ELF-1 (cell line): ENCODE measurements around the gene PLXNA2.

Experiments used
- DNase-seq: peaks from one replicate; pipeline ENCODE4 v3.0.0-alpha.2; 2016; ENCODE audit warnings: low read depth, low spot score

Gene PLXNA2

GRCh38 chr1:208179263-208179816 lies 64.8 kb downstream of the PLXNA2 start:
- no peak for DNase-seq

- DNase-seq, result no peak
Observed at GRCh38 chr1:208178091-208178529, 66.1 kb downstream of the PLXNA2 start.

DNA sequence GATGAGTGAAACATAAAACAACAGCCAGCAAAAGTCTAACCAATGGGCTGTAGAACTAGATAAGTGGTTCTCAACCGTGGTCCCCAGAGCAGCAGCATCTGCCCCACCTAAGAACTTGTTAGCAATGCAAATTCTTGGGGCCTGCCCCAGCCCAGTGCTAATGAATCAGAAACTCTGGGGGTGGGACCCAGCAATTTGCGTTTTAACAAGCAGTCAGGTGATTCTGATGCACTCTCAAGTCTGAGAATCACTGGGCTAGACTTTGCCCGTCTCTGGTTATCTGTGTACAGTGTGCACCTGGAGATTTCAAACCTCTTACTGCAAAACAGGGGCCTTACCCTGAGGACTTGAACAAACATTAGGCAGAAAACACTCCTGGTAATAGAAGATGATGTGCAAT lies 66.5 kb downstream of the PLXNA2 start:
- no peak for DNase-seq

DNA sequence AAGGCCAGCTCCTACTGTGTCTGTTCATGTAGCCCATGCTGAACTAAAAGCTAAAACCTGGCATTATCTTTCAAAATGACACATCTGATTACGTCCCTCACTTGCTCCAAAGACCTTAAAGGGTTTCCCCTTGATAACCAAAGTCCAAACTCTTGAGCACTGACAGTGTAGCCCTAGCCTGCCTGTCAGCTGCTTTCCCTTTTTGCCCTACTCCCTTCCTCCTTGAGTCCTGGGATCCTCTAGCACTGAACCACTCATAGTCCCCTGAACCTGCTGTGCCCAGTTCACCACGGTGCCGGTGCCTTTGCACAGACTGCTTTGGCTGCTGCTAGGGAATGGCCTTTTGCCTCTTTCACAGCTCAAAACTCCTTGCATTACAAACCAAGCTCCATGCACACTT lies 67.5 kb downstream of the PLXNA2 start:
- DNase-seq, result no peak

DNA sequence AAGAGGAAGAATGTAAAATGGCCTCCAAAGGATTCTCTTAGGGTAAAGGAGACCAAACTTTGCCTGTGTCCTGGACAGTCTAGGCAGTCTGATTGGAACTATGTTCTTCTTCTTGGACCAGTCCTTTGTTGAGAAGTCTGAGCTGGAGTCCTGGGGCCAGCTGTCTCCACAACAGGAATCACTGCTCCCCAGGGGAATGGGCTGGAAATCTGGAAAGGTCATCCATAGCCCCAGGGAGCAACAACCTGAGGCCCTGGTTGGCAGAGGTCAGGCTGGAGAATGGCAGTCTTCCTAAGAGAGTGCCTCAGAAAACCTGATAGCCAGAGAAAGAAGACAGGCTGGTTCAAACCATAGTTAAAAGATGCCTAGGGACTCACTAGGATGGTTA lies 68.7 kb downstream of the PLXNA2 start:
- no peak for DNase-seq

DNA sequence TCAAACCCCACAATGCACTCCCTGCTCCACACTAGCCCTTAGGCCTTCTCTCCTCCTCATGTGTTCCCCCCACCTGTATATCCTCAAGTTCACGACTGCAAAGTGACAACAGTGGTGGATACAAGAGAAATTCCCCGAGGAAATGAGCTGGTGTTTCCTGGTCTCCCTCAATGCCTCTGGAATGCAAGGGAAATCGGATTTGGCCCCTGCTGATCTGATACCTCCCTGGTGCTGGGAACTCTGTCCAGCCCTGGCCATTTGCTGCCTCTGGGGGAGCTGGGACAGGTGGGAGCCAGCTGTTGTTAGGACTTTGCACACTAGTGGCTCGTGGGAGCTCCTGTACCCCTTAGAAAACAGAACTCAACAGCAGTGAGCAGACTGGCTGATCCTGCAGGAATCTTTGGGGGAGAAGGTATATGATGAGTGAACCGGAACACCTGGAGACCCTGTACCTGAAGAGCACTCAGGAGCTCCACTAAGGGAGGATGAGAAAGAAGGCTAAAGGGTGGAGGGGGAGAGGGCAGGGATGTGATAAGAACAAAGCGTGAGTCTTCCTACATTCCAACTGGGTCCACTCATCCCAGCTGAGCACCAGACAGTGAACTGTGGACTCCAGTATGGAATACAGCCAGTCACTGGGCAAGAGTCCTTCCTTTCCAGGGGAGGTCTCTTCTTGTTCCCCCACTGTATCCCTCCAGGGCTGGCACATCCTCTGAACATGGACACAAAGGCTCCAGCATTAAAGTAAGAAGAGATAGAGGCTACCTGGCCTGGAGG lies 69.3 kb downstream of the PLXNA2 start:
- no peak for DNase-seq

DNA sequence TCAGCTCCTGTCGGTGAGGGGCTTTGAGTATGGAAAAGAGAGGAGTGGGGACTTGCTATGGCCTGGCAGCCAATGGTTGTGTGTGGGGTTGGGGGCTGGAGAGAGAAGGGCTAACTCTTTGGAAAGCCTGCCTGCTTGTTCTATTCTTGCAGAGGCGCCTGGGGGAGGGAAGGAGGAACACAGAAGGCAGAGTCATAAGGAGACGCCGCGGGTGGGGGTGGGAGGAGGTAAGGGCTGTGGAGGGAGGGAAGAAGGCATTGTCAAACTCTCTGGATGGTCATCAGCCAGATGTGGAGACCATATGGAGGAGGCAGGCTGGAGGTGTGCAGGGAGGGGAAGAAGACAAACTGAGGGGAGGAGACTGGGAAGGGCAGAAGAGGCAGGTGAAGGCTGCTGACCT lies 70.0 kb downstream of the PLXNA2 start:
- DNase-seq, result no peak

DNA sequence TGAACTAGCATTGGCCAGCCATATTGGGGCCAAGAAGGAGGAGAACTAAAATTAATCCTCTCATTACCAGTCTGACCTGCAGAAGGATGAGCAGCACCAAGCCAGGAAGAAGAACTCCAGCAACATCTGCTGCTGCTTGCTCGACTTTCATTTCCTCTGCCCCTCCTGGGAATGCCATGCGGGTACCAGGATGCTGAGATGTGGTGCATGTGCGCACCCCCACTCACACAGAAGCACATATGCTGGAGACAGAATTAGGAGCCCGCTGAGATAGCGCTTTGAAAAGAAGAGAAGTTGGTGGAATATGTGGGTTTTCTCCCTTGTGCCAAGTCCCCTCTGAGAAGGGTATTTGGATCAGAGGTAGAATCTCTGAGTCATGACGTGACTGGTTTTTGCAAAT lies 70.4 kb downstream of the PLXNA2 start:
- no peak for DNase-seq

DNA sequence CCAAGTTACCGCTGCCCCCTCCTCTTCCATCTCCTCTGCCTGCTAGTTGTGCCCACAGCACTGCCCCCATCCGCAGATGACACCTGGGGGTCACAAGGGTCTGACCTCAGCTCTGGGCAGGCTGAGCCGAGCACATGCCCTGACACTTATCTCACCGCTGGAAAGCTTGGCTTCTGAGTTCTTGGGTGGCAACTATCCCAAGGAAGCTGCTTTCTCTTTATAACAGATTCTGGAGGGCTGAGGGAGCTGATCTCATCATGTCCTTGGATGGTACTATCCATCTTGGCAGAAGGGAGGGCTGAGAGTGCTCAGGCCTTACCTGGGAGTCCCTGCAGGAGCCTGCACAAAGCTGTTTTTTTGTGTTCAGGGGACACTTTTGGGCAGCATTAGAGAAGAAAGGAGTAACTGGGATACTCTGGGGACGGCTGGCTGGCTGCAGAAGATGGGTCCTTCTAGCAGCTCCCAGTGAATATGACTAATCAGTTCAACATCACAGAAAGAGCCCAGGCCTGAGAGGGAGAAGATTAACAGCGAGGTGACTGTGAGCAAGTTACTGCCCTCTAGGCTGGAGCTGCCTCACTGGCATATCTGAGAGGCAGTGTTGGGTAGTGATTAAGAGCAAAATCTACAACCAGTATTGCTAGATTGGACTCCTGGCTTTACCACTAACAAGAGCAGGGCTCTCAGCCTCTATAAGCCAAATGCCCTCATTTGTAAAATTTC lies 71.6 kb downstream of the PLXNA2 start:
- DNase-seq, result no peak

- DNase-seq, result no peak
Observed at GRCh38 chr1:208171616-208172422, 72.4 kb downstream of the PLXNA2 start.

GRCh38 chr1:208170252-208170651 lies 73.9 kb downstream of the PLXNA2 start:
- DNase-seq, result no peak

DNA sequence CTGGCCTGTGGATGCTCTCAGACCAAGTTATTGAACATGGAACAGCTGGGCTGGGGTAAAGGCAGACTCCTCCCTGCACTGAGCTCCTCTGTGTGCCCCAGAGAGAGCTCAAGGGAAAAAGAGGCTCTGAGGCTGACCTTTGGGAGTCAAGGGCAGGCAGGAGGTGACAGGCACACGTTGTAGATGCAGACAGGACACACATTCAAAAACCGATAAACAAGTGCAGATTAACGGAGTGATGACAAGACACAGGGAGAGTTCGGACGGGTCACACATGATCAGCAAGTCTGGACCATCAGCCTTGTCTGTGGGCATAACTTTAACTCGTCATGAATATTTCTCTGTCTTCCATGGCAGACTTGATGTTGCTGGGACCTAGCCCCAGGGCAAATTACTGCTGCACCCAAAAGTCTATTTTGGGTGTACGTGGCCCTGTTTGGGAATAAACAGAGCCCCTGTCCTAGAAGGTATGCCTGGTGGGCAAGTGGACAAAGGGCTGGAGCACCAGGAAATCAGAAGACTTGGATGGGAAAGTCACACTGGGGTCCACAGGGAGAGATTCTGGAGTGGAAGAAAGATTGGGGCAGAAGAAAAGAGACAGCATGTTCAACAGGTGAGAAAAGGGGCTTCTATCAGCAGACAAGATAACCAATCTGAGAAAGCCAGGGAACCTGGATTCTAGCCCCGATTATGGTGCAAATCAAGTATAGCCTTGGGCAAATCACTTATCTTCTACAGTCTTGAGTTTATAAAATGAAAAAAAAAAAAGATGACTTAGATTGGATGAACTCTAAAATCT lies 74.9 kb downstream of the PLXNA2 start:
- DNase-seq, result no peak

DNA sequence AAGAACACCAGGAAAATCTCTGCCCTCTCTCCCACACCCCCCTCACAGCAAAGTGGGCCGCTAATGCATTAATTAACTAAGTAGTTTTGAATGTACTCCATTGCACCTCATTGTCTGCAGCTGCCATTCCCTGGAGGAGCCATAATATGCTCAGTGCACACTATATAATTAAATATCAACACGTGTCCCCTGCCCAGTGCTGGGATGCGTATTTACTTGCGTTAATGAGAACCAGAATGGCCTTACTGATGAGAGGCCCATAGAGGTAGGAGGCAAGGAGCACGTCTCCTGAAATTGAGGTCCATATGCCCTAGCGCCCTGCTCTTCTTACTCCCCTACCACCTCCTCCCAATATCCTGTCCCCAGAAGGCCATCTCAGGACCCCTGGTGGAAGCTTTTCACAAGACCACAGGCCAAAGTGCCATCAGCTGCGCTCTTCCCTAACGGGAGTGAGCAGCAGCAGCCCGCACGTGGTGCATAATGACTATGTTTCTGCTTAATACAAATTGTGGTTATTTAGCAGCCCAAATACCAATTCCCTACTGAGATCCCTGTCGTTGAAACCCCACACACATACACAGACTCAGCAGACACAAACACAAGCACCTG lies 76.8 kb downstream of the PLXNA2 start:
- DNase-seq, result no peak

GRCh38 chr1:208166340-208167138 lies 77.6 kb downstream of the PLXNA2 start:
- DNase-seq, result peak; percentile 77

- no peak for DNase-seq
Observed at GRCh38 chr1:208165659-208166058, 78.5 kb downstream of the PLXNA2 start.

GRCh38 chr1:208164609-208165008 lies 79.6 kb downstream of the PLXNA2 start:
- no peak for DNase-seq

GRCh38 chr1:208163539-208163938 lies 80.6 kb downstream of the PLXNA2 start:
- no peak for DNase-seq

- no peak for DNase-seq
Observed at GRCh38 chr1:208162903-208163302, 81.3 kb downstream of the PLXNA2 start.

GRCh38 chr1:208161656-208162375 lies 82.4 kb downstream of the PLXNA2 start:
- DNase-seq, result no peak
